Epithelial cell of prostate (primary cell): Measurements from ENCODE around the gene SRMS.
A peak's percentile ranks its signal among the peaks of the same experiment; 100 is the strongest.

Experiments used
- DNase-seq: peaks from one replicate; pipeline ENCODE4 v3.0.0-alpha.2; 2011; ENCODE audit warnings: low read depth, low spot score
- H3K27ac ChIP-seq: fragments of 450-650 bp; 2 replicates; pipeline ENCODE4 v1.5.1; 2017; ENCODE audit warnings: mild to moderate bottlenecking

SRMS gene

GRCh38 chr20:63540417-63541186 lies 6.9 kb downstream of the SRMS start:
- H3K27ac ChIP-seq = no peak overlapping the region
- DNase-seq = no peak

- DNase-seq = no peak
- no peak overlapping the region for H3K27ac ChIP-seq
These were observed 7.8 kb downstream of the SRMS start for GRCh38 chr20:63539441-63540370.

DNA sequence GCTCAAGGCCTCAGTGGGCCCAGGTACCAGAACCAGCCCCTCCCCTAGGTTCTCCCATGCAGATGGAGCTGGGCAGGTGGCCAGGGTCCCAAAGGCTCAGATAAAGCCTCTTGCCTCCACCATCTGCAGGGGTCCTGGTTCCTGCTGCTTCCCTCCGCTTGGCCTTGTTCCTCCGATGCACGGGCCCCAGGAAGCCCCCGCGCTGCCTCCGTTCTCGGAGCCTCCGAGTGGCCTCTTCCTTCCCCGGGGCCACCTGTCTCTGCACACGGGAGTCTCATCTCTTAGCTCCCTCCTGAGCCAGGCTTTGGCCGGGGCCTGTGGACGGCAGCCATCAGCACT lies 8.5 kb downstream of the SRMS start:
- H3K27ac ChIP-seq = peak overlapping the region; percentile 82
- DNase-seq = no peak

GRCh38 chr20:63538204-63539091 lies 9.1 kb downstream of the SRMS start:
- no peak for DNase-seq
- peak overlapping the region; percentile 82 for H3K27ac ChIP-seq

- peak overlapping the region; percentile 82 for H3K27ac ChIP-seq
- DNase-seq = peak; percentile 77
These were observed 9.9 kb downstream of the SRMS start for GRCh38 chr20:63537525-63538203.

DNA sequence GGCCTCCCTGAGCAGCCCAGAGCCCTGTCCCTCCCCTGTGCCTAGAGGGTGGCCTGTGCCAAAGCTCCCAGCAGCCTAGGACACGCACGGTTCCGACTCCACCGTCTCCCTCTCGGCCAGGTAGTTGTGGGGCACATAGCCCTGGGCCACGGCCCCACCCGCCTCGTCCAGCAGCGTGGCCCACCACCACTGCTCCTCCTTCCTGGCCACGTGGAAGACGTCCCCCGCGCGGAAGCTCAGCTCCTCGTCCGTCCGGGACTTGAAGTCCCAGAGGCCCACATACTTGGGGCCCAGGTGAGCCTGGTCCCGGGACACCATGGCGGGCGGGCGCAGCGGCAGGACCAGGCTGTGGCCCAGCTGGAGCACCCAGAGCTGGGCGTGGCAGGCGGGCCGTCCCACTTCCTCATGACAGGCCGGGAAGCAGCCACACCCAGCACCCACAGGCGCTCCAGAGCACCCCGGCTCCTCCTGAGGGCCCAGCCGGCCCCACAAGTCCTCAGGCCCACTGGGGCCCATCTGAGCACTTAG lies 10.5 kb downstream of the SRMS start, which contains the start of gene PTK6:
Gene PTK6, minus strand, starts transcription at position 380 of the 528 bp plus-strand sequence. Its CDS starts 62 bp downstream, at position 318.
- peak within 1 kb of the TSS; percentile 82 for H3K27ac ChIP-seq
- DNase-seq = no peak

DNA sequence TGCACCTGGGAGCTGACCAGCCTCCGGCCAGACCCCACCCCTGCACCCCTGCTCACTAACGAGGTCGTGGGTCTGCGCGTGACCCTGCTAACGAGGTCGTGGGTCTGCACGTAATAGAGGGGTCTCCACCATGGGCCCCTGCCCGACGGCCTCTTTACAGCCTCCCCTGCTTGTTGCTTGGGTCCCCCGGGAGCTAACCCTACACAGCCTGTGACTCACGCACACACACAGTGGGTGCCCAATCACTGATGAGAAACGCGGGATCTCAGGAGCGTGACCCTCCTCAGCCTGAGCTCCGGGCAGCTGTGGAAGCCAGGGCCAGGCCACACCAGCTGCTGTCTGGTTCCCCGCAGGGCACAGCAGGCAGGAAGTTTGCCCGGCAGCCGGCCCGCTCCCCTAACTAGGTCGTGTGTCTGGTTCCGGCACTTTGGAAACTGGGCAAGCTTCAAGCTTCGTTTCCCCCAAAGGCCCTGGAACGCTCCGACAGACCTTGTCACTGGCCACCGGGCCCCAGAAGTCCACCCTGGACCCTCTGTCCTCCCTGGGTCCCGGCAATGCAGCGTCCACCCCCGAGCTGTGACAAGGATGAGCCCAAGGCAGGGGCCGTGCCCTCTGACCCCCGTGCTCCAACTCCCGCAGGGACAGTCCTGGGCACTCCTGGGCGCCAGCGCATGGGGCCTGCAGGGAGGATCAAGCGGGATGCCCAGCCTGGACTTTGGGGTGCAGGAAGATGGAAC lies 11.1 kb downstream of the SRMS start:
- DNase-seq = no peak
- H3K27ac ChIP-seq = peak overlapping the region; percentile 82

DNA sequence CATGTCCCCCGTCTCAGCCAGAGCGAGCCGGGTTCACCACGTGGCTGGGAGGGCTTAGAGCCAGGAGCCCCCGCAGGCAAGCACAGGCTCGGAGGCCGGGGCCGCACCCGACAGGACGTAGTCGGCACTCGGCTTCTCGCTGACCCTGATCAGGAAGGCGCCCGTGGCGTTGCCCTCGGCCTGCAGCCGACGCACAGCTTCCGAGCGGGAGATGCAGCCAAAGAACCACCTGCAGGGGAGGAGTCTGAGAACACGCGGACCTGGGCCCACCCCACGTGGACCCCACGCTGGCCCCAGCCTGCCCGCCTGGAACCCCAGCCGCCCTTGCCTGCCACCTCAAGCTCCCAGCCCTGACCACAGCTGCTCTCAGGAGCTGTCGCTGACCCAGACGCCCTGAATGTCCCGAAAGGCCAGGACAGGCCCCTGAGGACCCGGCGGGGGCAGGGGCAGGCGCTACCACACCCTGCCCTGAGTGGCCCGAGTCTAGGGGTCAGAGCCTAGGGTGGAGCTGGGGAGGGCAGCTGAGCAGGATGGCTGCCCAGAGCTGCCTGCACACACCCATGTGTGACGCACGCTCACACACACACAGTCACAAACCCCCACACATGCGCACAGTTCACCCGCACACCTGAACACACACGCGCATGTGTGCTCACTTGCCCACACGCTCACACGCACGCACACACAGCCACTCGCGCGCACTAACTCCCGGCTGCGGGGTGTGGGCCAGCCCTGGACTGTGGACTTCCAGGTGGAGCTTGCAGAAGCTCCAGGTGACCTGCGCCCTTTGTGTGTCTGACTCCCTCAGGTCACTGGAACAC lies 12.5 kb downstream of the SRMS start:
- peak overlapping the region; percentile 76 for H3K27ac ChIP-seq
- no peak for DNase-seq

GRCh38 chr20:63534427-63534830 lies 13.1 kb downstream of the SRMS start:
- no peak for DNase-seq

DNA sequence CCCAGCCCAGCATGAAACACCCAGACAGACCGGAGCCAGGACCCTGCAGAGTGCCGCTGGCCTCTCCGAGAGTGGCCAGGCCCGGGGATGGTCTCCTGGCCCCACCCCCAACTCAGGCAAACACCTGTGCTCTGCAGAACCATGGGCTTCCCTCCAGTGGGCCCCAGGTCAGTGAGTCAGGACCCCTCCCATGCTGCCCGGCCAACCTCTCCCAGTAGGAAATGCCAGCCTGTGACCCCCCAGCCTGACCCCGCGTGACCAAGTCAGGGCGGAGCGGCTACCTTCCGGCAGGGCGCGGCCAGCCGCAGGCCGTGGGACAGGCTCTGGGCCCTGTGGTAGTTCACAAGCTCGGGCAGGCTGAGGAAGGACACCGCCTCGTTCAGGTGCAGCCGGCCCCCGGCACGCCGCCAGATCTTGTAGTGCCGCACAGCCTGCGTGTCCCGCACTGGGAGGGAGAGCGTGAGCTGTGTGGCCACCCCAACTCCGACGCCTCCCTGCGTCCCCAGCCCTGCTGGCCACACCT lies 13.6 kb downstream of the SRMS start:
- no peak for DNase-seq

More at GRCh38 chr20:63534427-63534830, 13.1 kb downstream of the SRMS start:
- peak overlapping the region; percentile 76 for H3K27ac ChIP-seq

GRCh38 chr20:63533388-63533787 lies 14.2 kb downstream of the SRMS start:
- DNase-seq = no peak
- peak overlapping the region; percentile 76 for H3K27ac ChIP-seq

More for the DNA sequence above, 13.6 kb downstream of the SRMS start:
- H3K27ac ChIP-seq = peak overlapping the region; percentile 76

DNA sequence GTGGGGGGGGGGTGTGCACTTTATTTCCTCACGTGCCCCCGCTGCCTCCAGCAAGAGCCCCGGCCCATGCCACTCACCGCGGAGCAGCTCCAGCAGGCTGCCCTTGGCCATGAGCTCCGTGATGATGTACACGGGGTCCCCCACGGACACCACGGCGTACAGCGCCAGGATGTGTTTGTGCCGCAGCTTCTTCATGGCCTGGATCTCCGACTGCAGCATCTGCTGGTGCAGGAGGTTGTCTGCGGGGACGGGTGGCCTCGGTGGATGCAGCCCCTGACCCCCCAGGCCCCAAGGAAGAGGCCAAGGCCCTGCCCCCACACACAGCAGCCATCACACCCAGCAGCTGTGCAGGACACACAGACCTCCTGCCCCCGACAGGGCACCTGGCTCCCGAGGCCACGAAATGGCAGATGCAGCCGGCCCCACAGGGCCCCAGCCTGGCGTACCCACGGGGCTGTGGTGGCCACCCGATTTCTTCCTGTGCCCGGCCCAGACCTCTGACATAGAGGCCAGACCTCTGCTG lies 15.0 kb downstream of the SRMS start:
- DNase-seq = no peak
- H3K27ac ChIP-seq = no peak overlapping the region

DNA sequence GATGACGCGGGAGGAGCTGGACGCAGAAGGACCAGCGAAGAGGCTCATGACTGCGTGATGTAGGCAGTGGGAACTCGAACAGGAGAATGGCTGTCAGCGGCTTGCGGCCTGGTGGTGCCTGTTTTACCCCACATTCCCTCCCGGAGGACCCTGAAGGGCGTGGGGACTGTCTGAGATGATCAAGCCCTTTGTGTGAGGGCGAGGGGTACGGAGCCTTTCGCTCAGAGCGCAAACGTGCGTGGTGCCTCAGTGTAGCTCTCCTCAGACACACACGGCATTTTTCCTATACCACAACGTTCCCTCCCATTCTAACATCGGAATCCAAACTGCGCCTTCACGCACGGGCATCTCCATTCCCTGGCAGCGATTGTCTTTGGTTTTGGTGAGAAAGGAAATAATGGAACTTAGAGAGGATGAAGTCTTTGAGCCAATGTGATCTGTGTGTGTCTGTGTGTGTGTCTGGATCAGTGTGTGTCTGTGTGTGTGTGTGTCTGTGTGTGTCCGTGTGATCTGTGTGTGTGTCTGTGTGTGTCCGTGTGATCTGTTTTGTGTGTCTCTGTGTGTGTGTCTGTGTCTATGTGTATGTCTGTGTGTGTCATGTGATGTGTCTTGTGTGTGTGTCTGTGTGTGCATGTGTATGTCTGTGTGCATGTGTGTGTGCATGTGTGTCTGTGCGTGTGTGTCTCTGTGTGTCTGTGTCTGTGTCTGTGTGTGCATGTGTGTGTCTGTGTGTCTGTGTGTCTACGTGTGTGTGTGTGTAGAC lies 15.7 kb downstream of the SRMS start:
- no peak for DNase-seq
- H3K27ac ChIP-seq = no peak overlapping the region

- DNase-seq = no peak
- no peak overlapping the region for H3K27ac ChIP-seq
These were observed 16.8 kb downstream of the SRMS start for GRCh38 chr20:63530788-63531160.

- H3K27ac ChIP-seq = no peak overlapping the region
- no peak for DNase-seq
These were observed 17.4 kb downstream of the SRMS start for GRCh38 chr20:63529861-63530787.
